Small intestine (tissue), 7 donors: ENCODE measurements around the gene MPZL1. TPM values are rescaled to one million over a fixed set of nuclear protein-coding genes. Genes with fewer than 3 reads are reported as not detected.
"Not testable (repeated sequence)": the region's sequence is repeated elsewhere in the genome, so short reads cannot be mapped to it uniquely, and the experiment has no call there.

Experiments used
- DNase-seq, 2 donors: peaks; one replicate each; pipeline versions ENCODE4 v3.0.0 to v3.0.0-alpha.2; 2013
- FAIRE-seq: peaks from 2 replicates; lab custom pipeline; 2012; peaks lifted over from hg19 to GRCh38; lab: Jason Lieb, UNC
- H3K27ac ChIP-seq, 3 donors: one replicate each; pipeline ENCODE4 v1.5.1; 2013; ENCODE audit warnings: low read length in 2 of 3, mild to moderate bottlenecking in 2 of 3, control low read depth in 1 of 3, inconsistent platforms in 1 of 3, low read depth in 1 of 3, moderate library complexity in 1 of 3
- H3K27me3 ChIP-seq, 3 donors: one replicate each; pipeline ENCODE4 v1.6.1; 2013; ENCODE audit warnings: low read length in 3 of 3, inconsistent platforms in 1 of 3; ENCODE audit not compliant: control insufficient read depth in 3 of 3, insufficient read depth in 3 of 3
- H3K36me3 ChIP-seq, 3 donors: one replicate each; pipeline ENCODE4 v1.6.1; 2013; ENCODE audit warnings: low read length in 3 of 3, inconsistent platforms in 1 of 3, low read depth in 1 of 3, mild to moderate bottlenecking in 1 of 3, moderate library complexity in 1 of 3; ENCODE audit not compliant: control insufficient read depth in 3 of 3, insufficient read depth in 2 of 3
- H3K4me1 ChIP-seq, 3 donors: one replicate each; pipeline ENCODE4 v1.6.1; 2013; ENCODE audit warnings: low read length in 2 of 3, inconsistent platforms in 1 of 3, low read depth in 1 of 3, mild to moderate bottlenecking in 1 of 3, moderate library complexity in 1 of 3; ENCODE audit not compliant: control insufficient read depth in 3 of 3, insufficient read depth in 2 of 3
- H3K4me3 ChIP-seq, 3 donors: one replicate each; pipeline ENCODE4 v1.5.1; 2013; ENCODE audit warnings: low read length in 3 of 3, control low read depth in 1 of 3, inconsistent platforms in 1 of 3, low read depth in 1 of 3, mild to moderate bottlenecking in 1 of 3, moderate library complexity in 1 of 3
- H3K9me3 ChIP-seq, 2 donors: one replicate each; pipeline ENCODE4 v1.6.1; 2013; ENCODE audit warnings: low read depth in 1 of 2, low read length in 1 of 2; ENCODE audit not compliant: control insufficient read depth in 2 of 2, insufficient read depth in 1 of 2
- WGBS, 3 donors: extraction: QIAGEN DNeasy Blood & Tissue Kit; methylation state at CpG; one replicate each; pipeline ENCODE4 v1.1.7; 2013; 5-methylcytosine and 5-hydroxymethylcytosine counted together
- polyA plus RNA-seq, 4 donors: library from polyadenylated mRNA; stranded (reverse) in 3 of 4; unstranded in 1 of 4; fragments of 200-250 nt in 3 of 4; fragments of 120-200 nt in 1 of 4; gene quantifications; one replicate each; pipeline versions ENCODE4 v1.2.1 to v1.2.3, GENCODE V29; 2013
- donor health status: healthy with polysubstance abuse.
- donor health status: control.
- donor health status: control.
- donor health status: Bipolar disorder and iron deficiency.
- donor health status: healthy.

The MPZL1 gene
- polyA plus RNA-seq, 4 donors, result 8.1 to 107 (median 31.4) TPM

GRCh38 chr1:167742392-167743057 lies 20.7 kb downstream of the MPZL1 start:
- not testable (repeated sequence) for FAIRE-seq, H3K27ac ChIP-seq, H3K4me3 ChIP-seq, DNase-seq, H3K27me3 ChIP-seq, H3K9me3 ChIP-seq
- 87 to 88% (median 88%) methylated on average over 1 of the region's 1 CpG for WGBS, 3 donors
- Histone ChIP-seq H3K36me3 (peaks cover 0 to 11% (median 0%) of the 10 kb centered on the region in 3 donors), H3K4me1 (peaks cover 2 to 17% (median 3%) of the 10 kb centered on the region in 3 donors)

GRCh38 chr1:167744901-167745300 lies 23.1 kb downstream of the MPZL1 start:
- Histone ChIP-seq H3K36me3 (peaks cover 0 to 6% (median 0%) of the 10 kb centered on the region in 3 donors), H3K4me3 (no peak overlapping the region), H3K27ac (no peak overlapping the region), H3K9me3 (no peaks in the 10 kb centered on the region), H3K27me3 (no peaks in the 10 kb centered on the region), H3K4me1 (peaks cover 2 to 9% (median 3%) of the 10 kb centered on the region in 3 donors)
- FAIRE-seq (no peak), DNase-seq (no peak)
- WGBS, 3 donors, result 91 to 97% (median 95%) methylated on average over 3 of the region's 3 CpGs

DNA sequence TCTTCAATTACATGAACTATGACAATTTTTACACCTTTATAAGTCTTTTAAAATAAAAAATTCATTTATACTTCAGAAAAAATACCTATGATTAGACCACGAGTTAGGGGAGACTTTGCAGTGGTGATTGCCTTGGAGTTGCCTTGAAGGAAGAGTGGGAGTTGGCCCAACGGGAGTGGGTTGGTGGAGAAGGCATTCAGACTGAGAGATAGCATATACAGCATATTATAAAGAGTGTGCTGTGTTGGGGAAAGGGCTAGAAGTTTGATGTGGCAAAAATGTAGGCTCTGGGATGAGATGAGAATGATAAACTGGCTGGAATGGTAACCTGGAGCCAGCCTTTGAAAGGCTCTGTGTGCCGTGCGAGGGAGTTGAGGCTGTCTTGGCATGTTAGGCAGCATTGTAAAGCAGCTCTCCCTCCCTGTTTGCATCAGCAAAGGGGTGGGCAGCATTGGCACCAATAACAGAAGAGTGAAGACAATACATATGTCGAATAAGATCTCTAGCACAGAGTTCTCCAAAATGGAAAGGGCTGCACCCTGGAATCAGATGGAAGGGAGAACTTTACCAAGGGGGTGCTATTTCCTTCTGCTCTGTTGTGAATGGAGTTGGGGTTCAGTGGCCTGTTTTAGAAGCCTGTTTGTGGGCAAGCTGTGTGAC lies 24.4 kb downstream of the MPZL1 start:
- H3K36me3 ChIP-seq, result peaks cover 0 to 6% (median 0%) of the 10 kb centered on the region in 3 donors
- no peak for DNase-seq
- no peaks in the 10 kb centered on the region for H3K4me1 ChIP-seq
- no peak for FAIRE-seq
- no peaks in the 10 kb centered on the region for H3K27me3 ChIP-seq
- H3K4me3 ChIP-seq, result no peak overlapping the region
- H3K9me3 ChIP-seq, result no peaks in the 10 kb centered on the region
- WGBS, 3 donors, result 83 to 90% (median 84%) methylated on average over 5 of the region's 5 CpGs
- no peak overlapping the region for H3K27ac ChIP-seq

GRCh38 chr1:167746988-167747655 lies 25.3 kb downstream of the MPZL1 start:
- H3K4me1 ChIP-seq, result peaks cover 0 to under 1% (median 0%) of the 10 kb centered on the region in 3 donors
- WGBS, 3 donors, result 76 to 89% (median 87%) methylated on average over 7 of the region's 7 CpGs
- no peaks in the 10 kb centered on the region for H3K9me3 ChIP-seq
- FAIRE-seq (no peak), DNase-seq (no peak)
- peaks cover 0 to 2% (median 0%) of the 10 kb centered on the region in 3 donors for H3K36me3 ChIP-seq
- H3K4me3 ChIP-seq, result no peak overlapping the region
- no peak overlapping the region for H3K27ac ChIP-seq
- no peaks in the 10 kb centered on the region for H3K27me3 ChIP-seq

GRCh38 chr1:167747988-167748387 lies 26.2 kb downstream of the MPZL1 start:
- H3K36me3 ChIP-seq, result peaks cover 0 to 2% (median 0%) of the 10 kb centered on the region in 3 donors
- H3K4me1 ChIP-seq, result peaks cover 0 to 8% (median 1%) of the 10 kb centered on the region in 3 donors
- FAIRE-seq (no peak), DNase-seq (no peak)
- no peaks in the 10 kb centered on the region for H3K9me3 ChIP-seq
- 93 to 100% (median 94%) methylated on average over 1 of the region's 1 CpG for WGBS, 3 donors
- no peaks in the 10 kb centered on the region for H3K27me3 ChIP-seq
- no peak overlapping the region for H3K4me3 ChIP-seq
- no peak overlapping the region for H3K27ac ChIP-seq

DNA sequence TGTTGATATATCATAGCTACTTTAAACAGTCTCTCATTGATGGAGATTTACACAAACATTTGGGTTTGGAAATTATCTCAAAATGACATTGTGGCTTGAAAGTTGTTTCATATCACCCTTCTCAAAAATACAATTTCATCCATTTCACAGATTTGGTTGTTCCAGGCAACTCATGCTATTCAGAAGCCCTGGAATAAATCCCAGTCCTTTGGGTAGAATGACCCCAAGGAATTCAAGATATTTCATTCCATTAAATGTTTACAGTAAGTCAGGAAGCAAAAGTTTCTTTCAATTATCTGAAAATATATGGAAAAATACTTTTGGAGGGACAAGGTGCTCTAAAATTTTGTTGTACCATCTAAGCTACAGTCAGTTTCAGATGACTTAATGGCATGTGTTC lies 27.1 kb downstream of the MPZL1 start:
- H3K36me3 ChIP-seq, result peaks cover 0 to 4% (median 0%) of the 10 kb centered on the region in 3 donors
- H3K9me3 ChIP-seq, result no peaks in the 10 kb centered on the region
- no peak overlapping the region for H3K27ac ChIP-seq
- no peak overlapping the region for H3K4me3 ChIP-seq
- FAIRE-seq (no peak), DNase-seq (no peak)
- H3K4me1 ChIP-seq, result peaks cover 0 to 9% (median 3%) of the 10 kb centered on the region in 3 donors
- H3K27me3 ChIP-seq, result no peaks in the 10 kb centered on the region

- H3K9me3 ChIP-seq, result no peaks in the 10 kb centered on the region
- H3K4me3 ChIP-seq, result no peak overlapping the region
- H3K27ac ChIP-seq, result peak overlapping the region in 1 of 3 donors; percentile 16
- H3K36me3 ChIP-seq, result peaks cover 0 to 5% (median 0%) of the 10 kb centered on the region in 3 donors
- no peaks in the 10 kb centered on the region for H3K27me3 ChIP-seq
- H3K4me1 ChIP-seq, result peaks cover 4 to 16% (median 5%) of the 10 kb centered on the region in 3 donors
- no peak for DNase-seq
- no peak for FAIRE-seq
- 73 to 82% (median 80%) methylated on average over 2 of the region's 2 CpGs for WGBS, 3 donors
These were observed 28.0 kb downstream of the MPZL1 start for GRCh38 chr1:167749741-167750140.

GRCh38 chr1:167750641-167751040 lies 28.9 kb downstream of the MPZL1 start:
- Histone ChIP-seq H3K4me3 (no peak overlapping the region), H3K36me3 (peaks cover 0 to 5% (median 0%) of the 10 kb centered on the region in 3 donors), H3K27me3 (no peaks in the 10 kb centered on the region), H3K4me1 (peaks cover 5 to 18% (median 8%) of the 10 kb centered on the region in 3 donors), H3K9me3 (no peaks in the 10 kb centered on the region), H3K27ac (no peak overlapping the region)
- WGBS, 3 donors, result 88 to 93% (median 90%) methylated on average over 2 of the region's 2 CpGs
- FAIRE-seq (no peak), DNase-seq (no peak)
